ENCODE data around the gene UBE3A.

DNA sequence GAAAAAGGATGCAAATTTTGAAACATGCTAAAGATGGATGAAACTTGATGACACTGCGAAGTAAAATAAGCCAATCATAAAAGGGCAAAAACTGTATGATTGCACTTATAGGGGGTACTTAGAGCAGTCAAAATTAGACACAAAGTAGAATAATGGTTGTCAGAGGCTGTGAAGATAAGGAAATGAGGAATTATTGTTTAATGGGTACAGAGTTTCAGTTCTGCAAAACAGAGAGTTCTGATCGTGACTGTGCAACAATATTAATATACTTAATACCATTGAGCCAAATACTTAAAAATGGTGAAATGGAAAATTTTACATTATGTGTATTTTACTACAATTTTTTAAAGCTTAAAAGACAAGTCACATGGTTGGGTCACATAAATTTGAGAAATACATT, 35.1 kb downstream of the UBE3A start:
- TF ChIP-seq, protein P1, sequence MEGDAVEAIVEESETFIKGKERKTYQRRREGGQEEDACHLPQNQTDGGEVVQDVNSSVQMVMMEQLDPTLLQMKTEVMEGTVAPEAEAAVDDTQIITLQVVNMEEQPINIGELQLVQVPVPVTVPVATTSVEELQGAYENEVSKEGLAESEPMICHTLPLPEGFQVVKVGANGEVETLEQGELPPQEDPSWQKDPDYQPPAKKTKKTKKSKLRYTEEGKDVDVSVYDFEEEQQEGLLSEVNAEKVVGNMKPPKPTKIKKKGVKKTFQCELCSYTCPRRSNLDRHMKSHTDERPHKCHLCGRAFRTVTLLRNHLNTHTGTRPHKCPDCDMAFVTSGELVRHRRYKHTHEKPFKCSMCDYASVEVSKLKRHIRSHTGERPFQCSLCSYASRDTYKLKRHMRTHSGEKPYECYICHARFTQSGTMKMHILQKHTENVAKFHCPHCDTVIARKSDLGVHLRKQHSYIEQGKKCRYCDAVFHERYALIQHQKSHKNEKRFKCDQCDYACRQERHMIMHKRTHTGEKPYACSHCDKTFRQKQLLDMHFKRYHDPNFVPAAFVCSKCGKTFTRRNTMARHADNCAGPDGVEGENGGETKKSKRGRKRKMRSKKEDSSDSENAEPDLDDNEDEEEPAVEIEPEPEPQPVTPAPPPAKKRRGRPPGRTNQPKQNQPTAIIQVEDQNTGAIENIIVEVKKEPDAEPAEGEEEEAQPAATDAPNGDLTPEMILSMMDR (IDR thresholded peaks at IDR 0.05) = no peak
- no peak for TF ChIP-seq POLR2AphosphoS5 (IDR thresholded peaks at IDR 0.05; ENCODE audit: low read depth, low read length)
- TF ChIP-seq, protein P2, sequence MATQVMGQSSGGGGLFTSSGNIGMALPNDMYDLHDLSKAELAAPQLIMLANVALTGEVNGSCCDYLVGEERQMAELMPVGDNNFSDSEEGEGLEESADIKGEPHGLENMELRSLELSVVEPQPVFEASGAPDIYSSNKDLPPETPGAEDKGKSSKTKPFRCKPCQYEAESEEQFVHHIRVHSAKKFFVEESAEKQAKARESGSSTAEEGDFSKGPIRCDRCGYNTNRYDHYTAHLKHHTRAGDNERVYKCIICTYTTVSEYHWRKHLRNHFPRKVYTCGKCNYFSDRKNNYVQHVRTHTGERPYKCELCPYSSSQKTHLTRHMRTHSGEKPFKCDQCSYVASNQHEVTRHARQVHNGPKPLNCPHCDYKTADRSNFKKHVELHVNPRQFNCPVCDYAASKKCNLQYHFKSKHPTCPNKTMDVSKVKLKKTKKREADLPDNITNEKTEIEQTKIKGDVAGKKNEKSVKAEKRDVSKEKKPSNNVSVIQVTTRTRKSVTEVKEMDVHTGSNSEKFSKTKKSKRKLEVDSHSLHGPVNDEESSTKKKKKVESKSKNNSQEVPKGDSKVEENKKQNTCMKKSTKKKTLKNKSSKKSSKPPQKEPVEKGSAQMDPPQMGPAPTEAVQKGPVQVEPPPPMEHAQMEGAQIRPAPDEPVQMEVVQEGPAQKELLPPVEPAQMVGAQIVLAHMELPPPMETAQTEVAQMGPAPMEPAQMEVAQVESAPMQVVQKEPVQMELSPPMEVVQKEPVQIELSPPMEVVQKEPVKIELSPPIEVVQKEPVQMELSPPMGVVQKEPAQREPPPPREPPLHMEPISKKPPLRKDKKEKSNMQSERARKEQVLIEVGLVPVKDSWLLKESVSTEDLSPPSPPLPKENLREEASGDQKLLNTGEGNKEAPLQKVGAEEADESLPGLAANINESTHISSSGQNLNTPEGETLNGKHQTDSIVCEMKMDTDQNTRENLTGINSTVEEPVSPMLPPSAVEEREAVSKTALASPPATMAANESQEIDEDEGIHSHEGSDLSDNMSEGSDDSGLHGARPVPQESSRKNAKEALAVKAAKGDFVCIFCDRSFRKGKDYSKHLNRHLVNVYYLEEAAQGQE (IDR thresholded peaks at IDR 0.05; ENCODE audit: insufficient read depth in 1 of 2, low read depth in 2 of 2, low read length in 1 of 2) = no peak
- no peak for TF ChIP-seq TCF7L2 (IDR thresholded peaks at IDR 0.05; ENCODE audit: low read depth, low read length)

Measured in Panc1 (cell line).